SKM-1 treated with dmso at 0.1 percent for 144 hours (cell line): ENCODE data around the gene IL12RB1.

ENCODE experiments used
- DNase-seq: peaks from one replicate; lab custom pipeline; 2025; ENCODE audit not compliant: unreplicated experiment; lab: John Stamatoyannopoulos, UW

IL12RB1 gene

GRCh38 chr19:18010149-18010548 is 76.6 kb downstream of the IL12RB1 start:
- DNase-seq, result no peak

GRCh38 chr19:18009412-18010066 is 77.2 kb downstream of the IL12RB1 start:
- DNase-seq, result no peak
